ENCODE data around the gene MYB.

- TF ChIP-seq, protein P1, sequence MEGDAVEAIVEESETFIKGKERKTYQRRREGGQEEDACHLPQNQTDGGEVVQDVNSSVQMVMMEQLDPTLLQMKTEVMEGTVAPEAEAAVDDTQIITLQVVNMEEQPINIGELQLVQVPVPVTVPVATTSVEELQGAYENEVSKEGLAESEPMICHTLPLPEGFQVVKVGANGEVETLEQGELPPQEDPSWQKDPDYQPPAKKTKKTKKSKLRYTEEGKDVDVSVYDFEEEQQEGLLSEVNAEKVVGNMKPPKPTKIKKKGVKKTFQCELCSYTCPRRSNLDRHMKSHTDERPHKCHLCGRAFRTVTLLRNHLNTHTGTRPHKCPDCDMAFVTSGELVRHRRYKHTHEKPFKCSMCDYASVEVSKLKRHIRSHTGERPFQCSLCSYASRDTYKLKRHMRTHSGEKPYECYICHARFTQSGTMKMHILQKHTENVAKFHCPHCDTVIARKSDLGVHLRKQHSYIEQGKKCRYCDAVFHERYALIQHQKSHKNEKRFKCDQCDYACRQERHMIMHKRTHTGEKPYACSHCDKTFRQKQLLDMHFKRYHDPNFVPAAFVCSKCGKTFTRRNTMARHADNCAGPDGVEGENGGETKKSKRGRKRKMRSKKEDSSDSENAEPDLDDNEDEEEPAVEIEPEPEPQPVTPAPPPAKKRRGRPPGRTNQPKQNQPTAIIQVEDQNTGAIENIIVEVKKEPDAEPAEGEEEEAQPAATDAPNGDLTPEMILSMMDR (IDR thresholded peaks at IDR 0.05) = no peak
- no peak for TF ChIP-seq POLR2A (IDR thresholded peaks at IDR 0.05)
These were observed 69.1 kb downstream of the MYB start for GRCh38 chr6:135250234-135250633.

All from uterus (tissue), 2 donors.